Activated T-cell treated with anti-CD3 and anti-CD28 coated beads, Interleukin-2, amount 50 U/mL, for 48 hours (primary cell): ENCODE measurements around the gene RASSF5.
"Not testable (repeated sequence)": the region's sequence is repeated elsewhere in the genome, so short reads cannot be mapped to it uniquely, and the experiment has no call there.

ENCODE experiments used
- DNase-seq, 2 experiments: peaks; one replicate each; pipeline ENCODE4 v3.0.0-alpha.2; 2020

RASSF5 gene

DNA sequence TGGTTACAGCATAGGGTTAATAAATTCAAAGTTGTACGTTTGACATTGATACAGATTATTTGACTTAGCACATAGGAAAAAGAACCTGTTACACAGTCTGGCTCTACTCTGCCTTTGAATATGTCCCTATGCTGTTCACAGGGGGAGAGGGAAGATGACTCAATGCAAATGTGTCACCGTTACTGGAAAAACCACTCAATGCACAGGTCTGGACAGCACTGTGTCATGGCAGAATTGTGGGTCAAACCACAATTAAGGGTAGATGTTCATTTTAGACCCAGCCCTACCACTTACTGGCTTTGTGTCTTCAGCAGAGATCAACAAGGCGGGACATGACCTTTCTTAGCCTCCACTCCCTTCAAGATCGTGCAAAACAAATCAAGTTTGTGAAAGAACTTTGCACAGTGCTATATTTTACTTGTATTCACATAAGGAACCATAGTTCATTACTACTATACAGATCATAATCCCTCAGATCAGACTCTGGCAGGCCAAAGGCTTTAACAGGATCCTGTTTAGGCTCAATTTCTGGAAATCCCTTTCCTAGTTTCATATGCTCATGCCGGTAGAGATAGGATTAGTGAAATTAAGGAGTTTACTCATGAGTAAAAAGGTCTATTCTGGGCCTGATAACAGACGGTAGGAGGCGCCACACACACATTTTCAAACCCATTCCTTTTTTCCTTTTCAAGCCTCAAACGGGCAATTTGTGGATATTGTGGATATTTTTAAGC is 82.9 kb downstream of the RASSF5 start:
- peak; percentile 64 to 73 for DNase-seq

DNA sequence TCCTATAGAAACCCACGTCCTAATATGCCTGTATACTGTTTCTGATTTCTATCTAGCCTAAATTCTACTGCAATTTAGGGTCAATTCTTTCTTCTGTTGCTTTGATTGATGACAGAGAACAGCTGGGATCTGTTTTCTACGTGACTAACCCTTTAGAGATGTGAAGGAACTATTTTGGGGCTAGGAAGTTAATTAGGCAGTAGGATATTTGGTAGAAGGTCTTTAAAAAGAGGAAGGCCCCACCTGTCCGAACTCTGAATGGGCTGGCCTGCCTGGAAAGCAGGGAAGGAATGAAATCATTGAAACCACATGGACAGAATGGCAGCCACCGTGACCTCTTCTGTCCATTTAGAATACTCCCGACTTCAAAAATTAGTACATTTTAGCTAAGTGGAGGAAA is 83.9 kb downstream of the RASSF5 start:
- no peak for DNase-seq

DNA sequence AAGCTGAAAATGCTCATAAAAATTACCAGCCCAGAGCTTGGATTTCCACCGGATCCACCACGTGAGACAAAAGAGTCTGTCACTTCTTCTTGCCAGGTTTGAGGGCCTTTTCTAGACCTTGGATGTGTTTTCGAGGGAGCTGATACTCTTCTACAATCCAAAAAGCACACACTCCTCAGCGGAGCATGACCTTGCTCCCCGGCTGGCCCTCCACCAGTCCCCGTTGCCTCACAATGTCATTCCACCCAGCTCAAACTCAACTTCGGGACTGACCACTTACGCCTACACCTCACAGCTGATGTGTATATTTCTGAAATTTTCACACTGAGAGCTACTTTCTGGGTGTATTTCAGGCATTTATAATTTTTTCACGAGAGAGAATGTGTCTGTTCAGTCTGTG is 84.4 kb downstream of the RASSF5 start:
- no peak for DNase-seq

DNA sequence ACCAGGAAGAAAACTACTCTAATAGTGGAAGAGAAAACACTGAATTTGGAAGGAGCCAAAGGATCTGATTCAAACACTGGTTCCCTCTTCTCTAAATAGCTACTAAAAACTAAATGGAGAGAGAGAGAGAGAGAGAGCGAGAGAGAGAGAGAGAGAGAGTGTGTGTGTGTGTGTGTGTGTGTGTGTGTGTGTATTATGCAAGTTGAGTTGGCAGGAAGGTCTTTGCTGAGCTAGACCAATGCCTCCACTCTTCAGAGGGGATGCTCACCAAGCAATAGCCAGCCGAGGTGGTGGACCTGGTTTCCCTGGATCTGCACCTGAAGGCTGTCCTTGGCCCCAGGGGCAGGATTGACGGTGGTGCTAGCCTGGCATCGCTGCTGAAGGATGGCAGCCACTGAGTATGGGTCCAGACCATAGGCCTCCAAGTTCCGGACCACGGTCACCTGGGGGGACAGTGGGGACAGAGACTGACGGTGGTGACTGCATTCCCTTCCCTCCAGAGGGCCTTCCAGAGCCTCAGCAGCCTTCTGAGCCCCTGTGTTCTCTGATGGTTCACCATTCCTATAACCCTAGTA is 86.1 kb downstream of the RASSF5 start:
- no peak for DNase-seq

DNA sequence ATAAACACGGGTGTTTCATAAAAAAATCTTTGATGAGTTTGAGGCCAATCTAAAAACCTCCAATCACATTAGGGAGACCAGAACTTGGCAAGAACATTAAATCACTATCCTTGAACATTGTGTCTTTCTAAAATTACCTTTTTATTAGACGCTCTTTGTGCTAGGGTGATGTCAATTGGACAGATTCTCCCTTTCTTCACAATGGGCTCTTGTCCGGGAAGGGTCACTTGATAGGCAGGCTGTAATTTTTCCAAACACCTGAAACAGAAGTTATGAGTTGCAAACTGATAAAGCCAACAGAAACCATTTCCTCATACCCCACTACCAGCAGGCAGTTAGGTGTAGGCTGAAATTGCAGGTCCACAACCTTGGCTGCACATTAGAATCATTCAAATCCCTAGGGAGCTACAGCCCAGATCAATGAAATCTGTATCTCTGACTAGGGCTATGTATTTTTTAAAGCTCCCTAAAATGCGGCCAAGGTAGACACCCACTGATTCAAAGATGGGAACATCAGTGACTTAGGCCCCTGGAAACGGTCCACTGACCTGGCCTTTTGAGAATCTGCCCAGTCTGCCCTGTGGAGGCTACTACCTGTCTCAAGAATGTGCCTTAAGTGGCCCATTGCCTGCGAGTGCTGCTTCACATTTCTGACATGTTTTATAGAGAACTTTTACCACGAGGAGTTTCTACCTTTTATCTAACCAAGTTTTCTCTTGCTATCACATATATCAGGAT is 88.4 kb downstream of the RASSF5 start:
- DNase-seq = no peak

DNA sequence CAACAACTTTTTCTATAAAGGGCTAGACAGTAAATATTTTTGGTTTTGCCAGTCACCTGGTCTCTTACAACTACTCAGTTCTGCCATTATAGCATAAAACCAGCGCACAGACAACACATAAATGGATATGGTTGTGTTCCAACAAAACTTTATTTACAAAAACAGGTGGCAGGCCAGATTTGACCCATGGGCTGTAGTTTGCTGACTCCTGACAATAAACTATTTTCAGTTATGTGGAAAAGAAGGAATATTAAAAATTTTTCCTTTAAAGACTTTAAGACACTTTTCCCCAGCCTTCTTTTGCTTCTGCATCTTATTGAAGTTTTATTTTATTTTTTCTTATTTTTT is 89.0 kb downstream of the RASSF5 start:
- DNase-seq = no peak

DNA sequence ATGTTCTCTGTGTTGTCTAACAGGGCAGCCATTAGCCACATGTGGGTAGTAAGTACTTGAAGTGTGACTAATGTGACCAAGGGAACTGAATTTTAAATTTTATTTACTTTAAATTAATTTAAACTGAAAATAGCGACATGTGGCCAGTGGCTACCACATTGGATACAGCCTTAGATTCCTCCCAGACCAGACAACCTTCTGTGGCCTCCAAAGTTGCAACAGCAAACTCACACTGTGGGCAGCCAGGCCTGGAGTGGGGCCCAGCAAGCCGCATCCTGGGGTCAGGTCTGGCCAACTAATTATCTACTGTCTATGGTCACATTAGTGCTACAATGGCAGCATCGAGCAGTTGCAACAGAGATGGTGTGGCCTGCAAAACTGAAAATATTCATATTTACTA is 93.2 kb downstream of the RASSF5 start:
- no peak for DNase-seq

DNA sequence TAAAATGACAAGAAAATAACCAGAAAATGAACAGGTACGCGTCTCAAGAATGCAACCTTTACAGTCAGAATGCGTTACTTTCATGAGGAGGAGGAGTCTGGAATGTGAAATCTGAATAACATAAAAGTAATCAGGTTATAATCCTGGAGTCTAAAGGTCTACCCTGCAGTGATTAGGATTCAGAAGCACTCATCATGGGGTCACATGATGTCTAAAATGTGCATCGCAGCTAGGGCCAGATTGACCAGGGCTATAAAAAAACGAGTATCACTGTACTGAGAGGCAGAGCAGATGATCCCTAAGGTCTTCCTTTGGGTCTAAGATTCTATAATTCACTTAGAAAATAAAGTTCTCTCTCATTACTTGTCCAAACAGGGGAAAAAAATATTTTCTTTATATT is 97.5 kb downstream of the RASSF5 start:
- no peak for DNase-seq

DNA sequence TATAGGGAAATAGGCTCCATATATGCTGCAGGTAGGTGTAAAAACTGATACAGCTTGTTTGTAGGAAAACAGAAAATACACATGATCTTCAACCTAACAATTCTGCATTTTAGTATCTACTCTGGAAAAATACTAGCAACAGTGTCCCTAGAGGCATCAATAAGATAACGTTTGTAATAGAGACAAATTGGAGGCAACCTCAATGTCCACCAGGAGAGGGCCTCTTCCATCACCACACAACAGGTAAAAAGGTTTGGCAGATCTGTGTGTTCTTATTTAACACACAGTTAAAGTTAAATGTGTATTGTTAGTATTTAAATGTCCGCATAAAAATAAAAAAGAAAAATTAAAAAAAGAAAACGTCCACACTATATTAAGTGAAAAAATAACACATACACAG is 99.5 kb downstream of the RASSF5 start:
- no peak for DNase-seq

DNA sequence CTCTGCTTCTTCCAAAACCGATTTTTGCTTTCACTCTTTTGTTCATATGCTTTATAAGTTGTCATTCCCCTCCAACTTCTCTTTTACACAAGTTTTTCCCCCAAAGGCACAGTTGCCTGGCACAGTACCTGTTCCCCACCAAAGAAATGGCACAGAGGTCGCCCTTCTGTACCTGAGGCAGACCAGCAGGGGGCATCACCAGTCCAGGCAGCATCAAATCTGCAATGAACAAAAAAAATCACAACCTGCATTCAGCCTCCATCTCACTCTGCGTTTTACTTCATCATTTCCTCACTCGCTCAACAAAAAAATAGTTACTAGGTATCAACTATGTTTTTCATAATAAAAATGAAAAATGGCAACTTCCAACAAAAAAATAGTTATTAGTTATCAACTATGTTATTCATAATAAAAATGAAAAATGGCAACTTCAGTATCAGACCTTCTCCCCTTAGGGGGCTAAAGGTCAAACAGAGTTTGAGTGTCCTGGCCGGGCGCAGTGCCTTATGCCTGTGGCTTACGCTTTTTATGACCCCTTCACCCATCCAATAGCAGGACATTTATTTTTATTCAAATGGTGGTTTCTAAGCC is 100.9 kb downstream of the RASSF5 start:
- peak; percentile 67 to 76 for DNase-seq

DNA sequence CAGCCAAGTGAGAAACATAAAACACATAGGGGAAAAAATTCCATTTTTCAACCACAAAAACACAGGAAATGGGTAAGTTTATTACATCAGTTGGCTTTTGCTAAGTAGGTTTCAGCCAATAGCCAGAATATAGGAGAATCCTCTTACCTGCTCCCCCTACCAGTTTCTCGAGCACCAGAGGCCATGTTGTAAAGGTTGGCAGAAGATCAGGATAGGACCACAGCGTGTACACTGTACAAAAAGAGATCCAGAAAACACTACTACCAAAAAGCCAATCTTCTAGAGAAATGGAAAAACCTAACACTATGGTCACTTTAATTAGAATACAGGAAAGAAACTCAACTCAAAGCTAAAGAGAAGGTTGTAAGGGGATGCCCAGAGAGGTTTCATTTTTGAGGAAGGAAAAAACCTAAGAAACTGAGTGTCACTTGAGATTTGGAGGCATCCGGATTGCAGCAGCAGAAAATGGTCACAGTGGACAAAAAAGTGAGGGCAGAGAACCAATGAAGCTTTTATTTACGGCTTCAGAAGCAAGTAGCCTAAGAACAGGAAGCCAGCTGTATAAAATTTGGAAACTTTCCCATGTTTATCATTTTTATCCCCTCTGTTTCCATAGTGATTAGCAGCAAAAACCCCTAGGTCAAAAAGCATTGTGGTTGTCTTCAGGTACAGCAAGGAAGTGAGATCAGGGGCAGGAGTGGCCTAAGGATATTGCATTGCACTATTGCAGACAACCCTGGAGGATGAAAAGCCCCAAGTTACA is 102.1 kb downstream of the RASSF5 start:
- DNase-seq = no peak

DNA sequence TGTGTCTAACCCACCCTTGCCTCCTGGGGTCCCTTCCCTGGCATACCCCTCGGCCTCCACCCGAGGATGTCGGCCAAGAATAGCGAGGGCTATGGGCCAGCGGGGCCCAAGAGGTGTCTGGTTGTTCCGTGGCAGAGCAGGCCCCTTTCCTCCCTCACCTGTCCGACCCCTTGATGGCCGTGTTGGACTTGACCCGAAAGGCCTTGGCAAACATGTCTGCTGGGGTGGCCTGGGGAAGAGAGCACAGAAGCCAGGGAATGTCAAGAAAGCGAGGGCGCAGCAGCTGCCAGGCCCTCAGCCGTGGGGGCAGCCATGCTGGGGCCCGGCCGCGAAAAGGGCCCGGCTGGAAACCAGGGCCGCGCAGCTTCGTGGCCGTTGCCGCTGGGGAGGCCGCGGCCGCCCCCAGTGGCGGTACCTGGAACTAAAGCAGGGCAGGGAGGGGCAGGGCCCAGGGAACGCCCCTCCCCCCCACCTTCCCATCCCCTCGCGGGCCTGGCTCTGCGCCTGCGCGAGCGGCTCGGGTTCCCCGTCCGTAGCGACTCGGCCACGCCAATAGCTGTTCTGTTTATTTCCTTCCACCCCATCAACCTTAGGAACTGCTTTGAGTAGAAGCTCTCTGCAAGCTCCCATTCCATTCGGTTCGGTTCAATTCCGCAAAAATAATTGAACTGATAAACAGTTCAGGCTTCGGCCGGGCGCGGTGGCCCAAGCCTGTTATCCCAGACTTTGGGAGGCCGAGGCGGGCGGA is 105.0 kb downstream of the RASSF5 start, which contains the start of gene EIF2D:
Gene EIF2D, minus strand, starts transcription at position 337 of the 748 bp plus-strand sequence. Its CDS starts 123 bp downstream, at position 214.
- DNase-seq = peak; percentile 96 to 98

DNA sequence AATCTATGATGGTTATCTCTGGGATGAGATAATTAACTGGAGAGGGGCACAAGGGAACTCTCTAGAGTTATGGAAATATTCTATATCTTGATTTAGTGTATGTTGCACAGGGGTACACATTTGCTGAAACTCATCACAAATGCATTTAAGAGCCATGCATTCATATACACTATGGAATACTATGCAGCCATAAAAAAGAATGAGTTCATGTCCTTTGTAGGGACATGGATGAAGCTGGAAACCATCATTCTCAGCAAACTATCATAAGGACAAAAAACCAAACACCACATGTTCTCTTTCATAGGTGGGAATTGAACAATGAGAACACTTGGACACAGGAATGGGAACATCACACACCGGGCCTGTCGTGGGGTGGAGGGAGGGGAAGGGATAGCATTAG is 119.1 kb downstream of the RASSF5 start:
- DNase-seq = not testable (repeated sequence)

DNA sequence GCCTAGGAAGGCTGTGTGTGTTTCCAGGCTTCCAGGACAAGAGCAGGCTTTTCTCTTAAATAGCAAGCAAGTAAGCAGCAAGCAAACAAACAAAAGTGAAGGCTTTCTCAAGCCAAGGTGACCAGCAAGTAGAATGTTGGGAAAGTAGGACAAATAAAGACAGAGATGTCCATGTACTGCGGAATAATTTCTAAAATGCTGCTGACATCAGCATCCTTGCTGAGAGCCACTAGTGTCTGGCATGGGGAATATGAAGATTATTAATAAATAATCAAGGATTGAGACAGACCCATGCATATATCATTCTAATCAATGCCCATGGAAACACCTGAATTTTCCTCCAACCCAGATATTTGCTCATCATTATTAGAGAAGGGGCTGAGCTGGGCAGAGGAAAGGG is 121.6 kb downstream of the RASSF5 start:
- DNase-seq = no peak

DNA sequence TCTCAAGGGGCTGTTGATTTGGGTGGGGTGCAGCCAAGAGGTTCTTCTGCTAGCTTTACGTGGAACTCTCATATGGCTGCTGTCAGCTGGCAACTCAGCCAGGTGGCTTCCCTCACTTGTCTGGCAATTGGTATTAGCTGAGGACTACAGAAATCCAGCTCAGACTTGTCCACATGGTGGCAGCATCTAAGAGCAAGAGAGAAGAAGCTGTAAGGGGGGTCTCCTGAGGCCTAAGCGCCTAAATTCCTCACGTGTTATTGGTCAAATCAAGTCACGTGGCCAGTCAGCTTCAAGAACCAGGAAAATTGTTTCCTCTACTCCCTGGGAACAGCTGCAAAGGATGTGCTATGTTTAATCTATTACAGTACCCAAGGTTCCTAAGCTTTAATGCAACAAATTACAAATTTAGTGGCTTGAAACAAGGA is 123.8 kb downstream of the RASSF5 start:
- DNase-seq = peak; percentile 35 to 39

DNA sequence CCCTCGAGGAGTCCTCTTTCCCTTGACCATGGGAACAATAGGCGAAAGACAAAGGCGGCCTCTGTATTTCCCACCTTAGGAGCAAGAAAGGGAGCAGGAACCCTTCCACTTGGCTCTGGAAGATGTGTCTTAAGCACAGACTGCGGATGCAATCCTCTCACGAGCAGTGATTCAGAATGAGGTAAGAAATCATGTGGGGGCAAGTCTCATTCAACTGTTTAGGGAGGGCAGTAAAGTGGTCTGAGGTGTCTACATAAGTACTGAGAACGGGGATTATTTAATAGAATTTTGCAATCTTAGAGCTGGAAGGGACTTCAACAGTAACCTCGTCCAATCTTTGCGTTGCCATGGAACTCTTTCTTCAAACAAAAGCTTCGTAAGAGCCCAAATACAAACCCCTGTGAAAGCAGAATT is 126.4 kb downstream of the RASSF5 start:
- DNase-seq = no peak

DNA sequence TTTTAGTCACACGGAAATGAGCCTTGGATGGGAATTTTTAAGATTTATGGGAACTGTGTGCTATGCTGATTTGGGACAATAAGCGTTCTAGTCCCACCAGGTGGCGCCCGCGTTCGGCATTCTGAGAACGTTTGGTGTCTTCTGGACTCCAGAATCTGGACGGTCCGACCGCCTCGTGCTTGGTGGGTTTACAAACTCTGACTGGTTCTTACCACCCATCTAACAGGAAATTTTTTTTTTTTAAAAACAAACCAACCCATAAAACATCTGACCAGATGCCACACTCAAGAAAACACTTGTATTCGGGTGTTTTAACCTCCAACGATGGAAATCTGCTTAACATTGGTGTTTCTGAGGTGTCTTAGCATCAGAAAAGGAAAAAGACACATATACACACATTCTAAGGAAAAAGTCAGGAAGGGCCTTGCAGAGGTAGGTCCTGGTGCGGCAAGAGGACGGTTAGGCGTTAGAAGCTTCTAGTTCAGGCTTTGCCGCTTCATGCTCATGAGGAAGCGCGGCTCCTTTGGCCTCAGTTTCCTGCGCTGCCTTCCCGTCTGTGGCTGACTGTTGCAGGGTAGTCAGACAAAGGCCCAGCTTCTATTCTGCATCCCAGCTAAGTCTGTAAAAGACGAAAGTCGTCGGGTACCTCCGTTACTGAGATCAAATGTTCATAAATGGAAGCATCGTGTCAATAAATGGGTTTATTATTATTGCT is 127.2 kb downstream of the RASSF5 start:
- peak; percentile 84 to 89 for DNase-seq

DNA sequence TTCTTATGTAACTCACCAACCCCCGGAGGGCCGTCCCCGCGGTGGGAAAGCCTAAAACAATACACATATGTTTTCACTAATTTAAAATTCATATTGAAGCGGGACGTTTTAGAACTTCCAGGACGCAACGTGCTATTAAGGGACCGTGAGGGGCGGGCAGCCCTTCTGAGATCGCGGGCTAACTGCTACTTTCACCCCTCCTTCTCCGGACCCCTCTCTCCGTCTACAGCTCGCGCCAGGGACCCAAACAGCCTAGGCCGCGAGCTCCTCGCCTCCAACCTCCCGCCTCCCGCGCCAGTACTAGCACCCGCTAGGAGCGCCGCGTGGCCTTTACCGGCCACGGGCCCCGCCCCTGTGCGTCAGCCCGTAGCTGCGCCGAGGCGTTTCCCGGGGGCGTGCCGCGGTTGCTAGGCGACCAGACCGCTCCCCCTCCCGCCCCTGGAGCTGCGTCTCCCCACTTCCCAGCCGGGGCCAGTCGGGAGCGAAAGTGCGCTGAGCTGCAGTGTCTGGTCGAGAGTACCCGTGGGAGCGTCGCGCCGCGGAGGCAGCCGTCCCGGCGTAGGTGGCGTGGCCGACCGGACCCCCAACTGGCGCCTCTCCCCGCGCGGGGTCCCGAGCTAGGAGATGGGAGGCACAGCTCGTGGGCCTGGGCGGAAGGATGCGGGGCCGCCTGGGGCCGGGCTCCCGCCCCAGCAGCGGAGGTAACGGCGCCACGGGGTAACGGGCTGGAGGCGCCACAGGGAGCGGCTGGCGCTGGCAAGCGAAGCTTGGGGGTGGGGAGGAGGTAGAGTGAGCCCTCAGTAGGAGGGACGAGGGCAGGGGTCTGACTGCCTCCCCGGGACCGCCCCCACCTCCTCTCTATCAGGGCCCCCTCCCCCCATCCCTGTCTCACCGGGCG is 128.0 kb downstream of the RASSF5 start, which contains the start of gene DYRK3:
Gene DYRK3, plus strand, starts transcription at position 457 of the 898 bp plus-strand sequence. Its CDS starts 168 bp downstream, at position 625.
- peak; percentile 94 to 97 for DNase-seq

DNA sequence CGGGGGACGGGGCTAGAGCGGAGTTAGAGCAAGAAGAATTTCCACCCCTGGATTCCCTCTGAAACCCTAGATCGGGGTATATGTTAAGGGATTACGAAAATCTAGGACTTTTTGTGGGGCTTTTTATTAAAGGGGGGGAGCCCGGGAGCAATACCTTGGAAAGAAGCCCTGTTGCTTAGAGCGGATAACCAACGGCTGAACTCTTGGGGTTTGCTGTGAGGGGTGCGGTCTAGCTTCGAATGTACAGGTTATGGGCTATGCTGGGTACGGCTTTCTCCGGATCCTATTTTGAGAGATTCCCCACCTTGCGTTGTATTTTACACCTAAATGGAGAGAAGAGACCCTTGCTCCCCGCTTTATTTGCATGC is 128.6 kb downstream of the RASSF5 start:
- DNase-seq = no peak

DNA sequence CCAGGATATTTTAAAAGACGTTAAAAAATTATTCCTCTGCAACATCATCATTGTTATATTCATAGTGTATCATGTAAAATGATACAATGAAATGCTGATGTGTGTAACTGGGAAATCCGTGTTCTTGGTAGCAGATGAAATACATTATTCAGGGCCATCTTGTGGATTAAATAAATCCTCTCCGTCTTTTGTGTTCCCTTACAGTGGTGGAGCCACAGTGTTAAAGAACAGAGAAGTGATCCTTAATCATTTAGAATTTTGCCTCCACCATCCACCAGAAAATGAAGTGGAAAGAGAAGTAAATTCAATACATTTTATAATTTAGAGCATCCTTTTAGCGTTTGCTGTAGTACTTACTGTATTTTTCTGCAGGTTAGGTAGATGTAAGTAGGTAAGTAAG is 129.3 kb downstream of the RASSF5 start:
- no peak for DNase-seq
